SHP77 treated with DMSO at 0.1 percent for 48 hours (cell line): ENCODE measurements around the gene SLC37A2.

Source experiments
- DNase-seq: peaks from one replicate; lab custom pipeline; 2025; lab: John Stamatoyannopoulos, UW

SLC37A2 gene

GRCh38 chr11:125111343-125112207 is 48.5 kb downstream of the SLC37A2 start, which contains the start of gene TMEM218:
TSS of gene TMEM218 (minus strand) at chr11:125111626. CDS start at chr11:125102241, 9,385 bp downstream.
- peak; percentile 93 for DNase-seq

GRCh38 chr11:125112208-125112604 is 49.1 kb downstream of the SLC37A2 start:
- no peak for DNase-seq

GRCh38 chr11:125114518-125114917 is 51.4 kb downstream of the SLC37A2 start:
- no peak for DNase-seq

- DNase-seq = no peak
Measured at GRCh38 chr11:125117429-125117828, 54.3 kb downstream of the SLC37A2 start.

GRCh38 chr11:125123194-125123946 is 60.3 kb downstream of the SLC37A2 start:
- no peak for DNase-seq

GRCh38 chr11:125123947-125124617 is 61.0 kb downstream of the SLC37A2 start:
- DNase-seq = no peak

- DNase-seq = no peak
Measured at GRCh38 chr11:125124618-125124992, 61.5 kb downstream of the SLC37A2 start.

- no peak for DNase-seq
Measured at GRCh38 chr11:125128450-125128849, 65.3 kb downstream of the SLC37A2 start.

- DNase-seq = no peak
Measured at GRCh38 chr11:125129316-125129993, 66.3 kb downstream of the SLC37A2 start.

- no peak for DNase-seq
Measured at GRCh38 chr11:125132071-125132470, 69.0 kb downstream of the SLC37A2 start.

- DNase-seq = no peak
Measured at GRCh38 chr11:125132596-125132995, 69.5 kb downstream of the SLC37A2 start.

- no peak for DNase-seq
Measured at GRCh38 chr11:125136001-125136400, 72.9 kb downstream of the SLC37A2 start.

GRCh38 chr11:125138966-125139365 is 75.9 kb downstream of the SLC37A2 start:
- no peak for DNase-seq

GRCh38 chr11:125139778-125140177 is 76.7 kb downstream of the SLC37A2 start:
- no peak for DNase-seq
